Neutrophil (primary cell): Measurements from ENCODE around the gene POC1A.

ENCODE experiments used
- H3K27ac ChIP-seq: fragments of 200-600 bp; sonication (generic); 2 replicates; pipeline ENCODE4 v1.5.1; 2016; ENCODE audit warnings: mild to moderate bottlenecking, moderate library complexity
- H3K27me3 ChIP-seq: fragments of 200-600 bp; sonication (generic); 2 replicates; pipeline ENCODE4 v1.6.0; 2016; ENCODE audit warnings: mild to moderate bottlenecking
- H3K36me3 ChIP-seq: fragments of 200-600 bp; sonication (generic); 2 replicates; pipeline ENCODE4 v1.5.1; 2017
- H3K4me1 ChIP-seq, 2 experiments: fragments of 200-600 bp in 1 of 2; sonication (generic) in 1 of 2; 1 replicate in 1 of 2; 2 replicates in 1 of 2; pipeline versions ENCODE4 v1.5.1 to v1.6.1; 2013 to 2016; ENCODE audit warnings: low read depth in 1 of 2, low read length in 1 of 2, mild to moderate bottlenecking in 1 of 2, moderate library complexity in 1 of 2; ENCODE audit not compliant: control insufficient read depth in 1 of 2, insufficient read depth in 1 of 2
- H3K4me3 ChIP-seq, 2 experiments: fragments of 200-600 bp in 1 of 2; sonication (generic) in 1 of 2; 1 replicate in 1 of 2; 2 replicates in 1 of 2; pipeline ENCODE4 v1.5.1; 2013 to 2016; ENCODE audit warnings: low read depth in 1 of 2, low read length in 1 of 2, mild to moderate bottlenecking in 1 of 2, moderate library complexity in 1 of 2
- H3K9me3 ChIP-seq: fragments of 200-600 bp; sonication (generic); 2 replicates; pipeline ENCODE4 v1.5.1; 2016
- CTCF ChIP-seq: fragments of 200-600 bp; sonication (generic); IDR thresholded peaks from 2 replicates; pipeline ENCODE4 v1.5.1; 2016; ENCODE audit warnings: antibody characterized with exemption

Gene POC1A

GRCh38 chr3:52028572-52028971 lies 125.7 kb downstream of the POC1A start:
- no peaks in the 10 kb centered on the region for H3K4me1 ChIP-seq

GRCh38 chr3:52026041-52026440 lies 128.2 kb downstream of the POC1A start:
- no peak overlapping the region for H3K27ac ChIP-seq

More at GRCh38 chr3:52028572-52028971, 125.7 kb downstream of the POC1A start:
- no peak overlapping the region for H3K27ac ChIP-seq
- H3K9me3 ChIP-seq, result no peaks in the 10 kb centered on the region
- H3K4me3 ChIP-seq, result no peak overlapping the region
- no peak for TF ChIP-seq CTCF
- no peaks in the 10 kb centered on the region for H3K36me3 ChIP-seq
- no peaks in the 10 kb centered on the region for H3K27me3 ChIP-seq

GRCh38 chr3:52025453-52025852 lies 128.8 kb downstream of the POC1A start:
- H3K36me3 ChIP-seq, result no peaks in the 10 kb centered on the region
- H3K27me3 ChIP-seq, result no peaks in the 10 kb centered on the region
- H3K4me3 ChIP-seq, result no peak overlapping the region
- H3K9me3 ChIP-seq, result no peaks in the 10 kb centered on the region
- TF ChIP-seq CTCF, result no peak
- H3K27ac ChIP-seq, result no peak overlapping the region
- no peaks in the 10 kb centered on the region for H3K4me1 ChIP-seq

More at GRCh38 chr3:52026041-52026440, 128.2 kb downstream of the POC1A start:
- no peaks in the 10 kb centered on the region for H3K27me3 ChIP-seq
- H3K36me3 ChIP-seq, result no peaks in the 10 kb centered on the region
- H3K9me3 ChIP-seq, result no peaks in the 10 kb centered on the region
- TF ChIP-seq CTCF, result no peak
- no peak overlapping the region for H3K4me3 ChIP-seq
- no peaks in the 10 kb centered on the region for H3K4me1 ChIP-seq
